Measurements from ENCODE around the gene PTPRJ. TPM values are rescaled to one million over a fixed set of nuclear protein-coding genes. Genes with fewer than 3 reads are reported as not detected.

Gene PTPRJ
- total and polyA plus RNA-seq, 2 donors (not counting 3 experiments of a cell fraction or from before 2014, with no cell fraction given), result 3.1 to 7.7 TPM

DNA sequence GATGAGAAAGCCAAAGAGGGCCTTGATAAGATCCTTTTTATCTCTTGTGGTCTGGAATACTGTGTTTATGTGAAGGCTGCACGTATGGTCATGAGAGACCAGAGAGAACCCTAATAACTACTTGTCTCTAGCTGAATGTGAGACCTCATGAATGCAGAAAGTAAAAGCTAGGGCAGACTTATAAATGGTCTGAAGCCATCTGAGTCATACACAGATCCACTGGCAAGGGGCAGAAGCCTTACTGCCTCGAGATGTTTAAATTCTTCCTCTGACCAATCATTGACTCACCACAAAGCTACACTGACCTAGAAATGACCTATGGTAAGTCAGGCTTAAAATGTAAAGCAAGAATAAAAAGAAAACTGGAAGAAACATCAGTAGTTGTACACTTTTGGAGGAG lies 213.5 kb downstream of the PTPRJ start:
- no peaks in the 10 kb centered on the region for H3K27me3 ChIP-seq (ENCODE audit: control insufficient read depth in 2 of 2, insufficient read depth in 2 of 2, low read length in 2 of 2)
- ChIA-PET CTCF (no interaction called here), POLR2A (no interaction called here)
- intact Hi-C loops (cut with micrococcal nuclease), result no loop called here
- H3K4me1 ChIP-seq (ENCODE audit: control insufficient read depth, extremely low read depth, insufficient read depth, low read length), result no peaks in the 10 kb centered on the region
- H4K20me1 ChIP-seq (replicated peaks; ENCODE audit: control insufficient read depth, extremely low read depth, insufficient read depth, low read length), result no peaks in the 10 kb centered on the region
- no peaks in the 10 kb centered on the region for H3K79me2 ChIP-seq (ENCODE audit: control insufficient read depth, insufficient read depth, low read length)
- no peak overlapping the region for H3K27ac ChIP-seq (ENCODE audit: insufficient read depth, low read depth, low read length)
- no peak overlapping the region for H2AFZ ChIP-seq (ENCODE audit: low read depth, low read length)
- H3K9ac ChIP-seq (replicated peaks; ENCODE audit: extremely low read depth, insufficient read depth, low read length), result no peak overlapping the region
- no TSS peak for BruUV-seq (replicated peaks)
- H3K4me2 ChIP-seq (ENCODE audit: insufficient read depth, low read length), result no peak overlapping the region
- no peak for FAIRE-seq
- H3K4me3 ChIP-seq (replicated peaks in 1 of 3; ENCODE audit: insufficient read depth in 1 of 3, low read depth in 1 of 3, low read length in 3 of 3), result no peak overlapping the region
- dilution Hi-C loops (cut with MboI; ENCODE audit: extremely low pct_ligation_motif_present, low sequenced_read_pairs), result no loop called here
- no peaks in the 10 kb centered on the region for H3K9me1 ChIP-seq (replicated peaks; ENCODE audit: control insufficient read depth, extremely low read depth, insufficient read depth, low read length)
- H3K9me3 ChIP-seq (replicated peaks; ENCODE audit: control insufficient read depth, insufficient read depth, low read length), result no peaks in the 10 kb centered on the region
- no peaks in the 10 kb centered on the region for H3K36me3 ChIP-seq (ENCODE audit: control insufficient read depth in 2 of 2, extremely low read depth in 1 of 2, insufficient read depth in 2 of 2, low read length in 2 of 2)
- TF ChIP-seq JUN (IDR thresholded peaks at IDR 0.05; ENCODE audit: borderline replicate concordance, insufficient read depth, insufficient read length, low read depth), result no peak
- no peak for TF ChIP-seq EZH2 (IDR thresholded peaks at IDR 0.05; ENCODE audit: borderline replicate concordance, low read depth, low read length, severe bottlenecking)
- no peak for TF ChIP-seq POLR2AphosphoS5 (IDR thresholded peaks at IDR 0.05; ENCODE audit: insufficient read depth, low read depth, low read length)
- no peak for TF ChIP-seq POLR2A (IDR thresholded peaks at IDR 0.05; ENCODE audit: low read depth, low read length)
- no peak for TF ChIP-seq FOS (IDR thresholded peaks at IDR 0.05; ENCODE audit: borderline replicate concordance, insufficient read depth, low read length)
- TF ChIP-seq, protein P1, sequence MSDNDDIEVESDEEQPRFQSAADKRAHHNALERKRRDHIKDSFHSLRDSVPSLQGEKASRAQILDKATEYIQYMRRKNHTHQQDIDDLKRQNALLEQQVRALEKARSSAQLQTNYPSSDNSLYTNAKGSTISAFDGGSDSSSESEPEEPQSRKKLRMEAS (IDR thresholded peaks at IDR 0.05; ENCODE audit: insufficient read depth, insufficient read length), result no peak
- no peak for TF ChIP-seq GATA2 (IDR thresholded peaks at IDR 0.05; ENCODE audit: insufficient read depth, insufficient read length, low read depth, low read length)
- TF ChIP-seq MYC (IDR thresholded peaks at IDR 0.05; ENCODE audit: low read depth, low read length), result no peak
- TF ChIP-seq, protein P2, sequence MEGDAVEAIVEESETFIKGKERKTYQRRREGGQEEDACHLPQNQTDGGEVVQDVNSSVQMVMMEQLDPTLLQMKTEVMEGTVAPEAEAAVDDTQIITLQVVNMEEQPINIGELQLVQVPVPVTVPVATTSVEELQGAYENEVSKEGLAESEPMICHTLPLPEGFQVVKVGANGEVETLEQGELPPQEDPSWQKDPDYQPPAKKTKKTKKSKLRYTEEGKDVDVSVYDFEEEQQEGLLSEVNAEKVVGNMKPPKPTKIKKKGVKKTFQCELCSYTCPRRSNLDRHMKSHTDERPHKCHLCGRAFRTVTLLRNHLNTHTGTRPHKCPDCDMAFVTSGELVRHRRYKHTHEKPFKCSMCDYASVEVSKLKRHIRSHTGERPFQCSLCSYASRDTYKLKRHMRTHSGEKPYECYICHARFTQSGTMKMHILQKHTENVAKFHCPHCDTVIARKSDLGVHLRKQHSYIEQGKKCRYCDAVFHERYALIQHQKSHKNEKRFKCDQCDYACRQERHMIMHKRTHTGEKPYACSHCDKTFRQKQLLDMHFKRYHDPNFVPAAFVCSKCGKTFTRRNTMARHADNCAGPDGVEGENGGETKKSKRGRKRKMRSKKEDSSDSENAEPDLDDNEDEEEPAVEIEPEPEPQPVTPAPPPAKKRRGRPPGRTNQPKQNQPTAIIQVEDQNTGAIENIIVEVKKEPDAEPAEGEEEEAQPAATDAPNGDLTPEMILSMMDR (IDR thresholded peaks at IDR 0.05; ENCODE audit: extremely low read depth in 1 of 2, insufficient read depth in 1 of 2, low read depth in 1 of 2, low read length in 2 of 2), result no peak
- DNase-seq (ENCODE audit: low read depth, low spot score), result no peak

All from endothelial cell of umbilical vein (primary cell).